HG03097 (cell line): ENCODE data around the gene GRID1.

ENCODE experiments used
- ATAC-seq: cut with Tn5 transposase; IDR thresholded peaks from one replicate; pipeline ENCODE4 v1.9.1; 2021; ENCODE audit not compliant: unreplicated experiment, low FRiP score

GRID1 gene

GRCh38 chr10:86282664-86283465, 83.7 kb downstream of the GRID1 start:
- ATAC-seq: no peak

GRCh38 chr10:86281396-86281795, 85.2 kb downstream of the GRID1 start:
- ATAC-seq: no peak

DNA sequence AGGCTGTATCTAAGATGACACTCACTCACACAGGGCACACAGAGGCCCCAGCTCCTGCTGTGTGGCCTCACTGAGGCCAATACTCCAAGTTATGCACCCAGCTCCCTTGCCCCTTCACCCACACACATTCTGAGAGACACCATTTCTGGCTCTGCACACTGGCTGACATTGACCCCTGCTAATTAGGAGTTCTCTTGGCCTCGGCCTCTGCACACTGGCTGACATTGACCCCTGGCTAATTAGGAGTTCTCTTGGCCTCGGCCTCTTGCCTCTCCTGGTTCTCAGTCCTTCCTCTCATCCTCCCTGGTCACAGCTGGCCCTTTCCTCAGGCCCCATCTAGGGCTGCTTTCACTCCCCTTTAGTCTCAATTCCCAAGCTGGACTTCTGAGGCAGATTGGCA, 97.3 kb downstream of the GRID1 start:
- no peak for ATAC-seq

DNA sequence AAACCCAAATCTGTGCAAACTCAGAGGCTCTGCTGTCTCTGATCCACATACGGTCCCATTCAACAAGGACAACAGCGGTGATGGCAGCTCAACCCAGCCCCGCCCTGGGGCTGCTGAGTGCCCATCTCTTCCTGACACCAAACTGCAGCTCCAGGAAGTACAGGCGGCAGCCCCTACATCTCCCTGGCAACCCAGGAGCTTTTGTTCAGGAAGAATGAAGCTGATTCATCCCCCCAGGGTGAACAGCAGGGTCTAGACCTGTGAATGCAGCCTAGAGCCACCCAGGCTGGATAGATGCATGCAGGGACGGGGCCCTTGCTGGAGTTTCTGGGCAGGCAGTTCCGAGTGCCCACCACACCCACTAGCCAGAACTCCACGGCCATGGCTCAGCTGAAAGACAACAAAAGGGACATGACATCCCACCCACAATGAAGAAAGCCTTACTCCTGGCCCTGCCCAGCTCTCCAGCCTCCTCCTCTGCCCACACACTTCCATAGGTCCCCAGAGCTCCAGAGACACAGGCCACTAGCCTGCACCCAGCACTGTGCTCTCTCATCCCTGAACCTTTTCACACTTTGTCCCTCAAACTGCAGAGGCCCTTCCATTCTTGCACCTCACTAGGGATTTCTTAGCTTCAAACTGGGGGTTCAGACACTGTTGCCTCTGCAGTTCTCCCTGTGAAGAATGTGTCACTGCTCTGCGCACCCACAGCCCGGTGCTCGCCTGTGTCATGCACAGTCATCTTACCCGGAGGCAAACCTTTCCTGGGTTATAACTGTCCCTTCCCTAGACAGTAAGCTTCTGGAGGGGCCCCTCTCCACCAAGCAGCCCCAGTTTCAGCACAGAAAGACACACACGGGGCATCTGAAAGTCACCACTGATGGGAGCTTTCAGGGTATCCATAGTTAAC, 99.1 kb downstream of the GRID1 start:
- no peak for ATAC-seq

DNA sequence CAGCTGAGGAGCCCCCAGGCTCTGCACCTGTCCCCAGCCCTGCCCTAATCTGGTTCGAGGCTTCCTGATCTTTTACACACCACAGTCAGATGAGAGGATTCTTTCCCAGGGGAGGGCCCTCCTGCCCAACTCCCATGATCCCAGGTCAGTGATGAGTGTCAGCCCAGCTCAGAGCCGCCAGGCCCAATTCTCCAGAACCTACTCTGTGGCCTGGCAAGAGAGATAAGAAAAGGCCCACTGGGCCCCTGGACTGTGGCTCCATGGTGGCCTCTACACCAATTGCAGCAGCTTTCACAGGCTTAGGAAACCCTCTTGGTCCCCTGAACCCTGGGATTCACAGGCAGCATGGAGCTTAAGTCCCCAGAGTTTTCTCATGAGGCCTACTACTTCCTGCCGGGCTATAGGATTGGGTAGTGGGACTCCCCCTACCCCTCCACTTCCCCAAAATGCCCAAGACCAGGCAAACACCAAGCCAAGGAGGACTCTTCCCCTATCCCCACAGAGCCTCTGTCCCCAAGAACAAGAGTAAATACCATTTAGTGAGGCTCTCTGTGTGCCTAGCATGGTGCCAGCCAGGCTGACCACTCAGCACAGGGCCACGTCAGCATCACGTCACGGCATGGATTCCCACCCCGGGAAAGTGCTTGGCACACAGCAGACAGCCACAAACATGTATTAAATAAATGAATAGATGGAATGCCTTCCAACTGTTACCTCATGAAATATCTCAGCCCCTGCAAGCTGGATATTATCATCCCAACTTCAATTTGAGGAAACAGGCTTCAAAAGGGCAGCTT, 100.0 kb downstream of the GRID1 start:
- ATAC-seq: no peak

GRCh38 chr10:86265895-86266259, 100.7 kb downstream of the GRID1 start:
- ATAC-seq: no peak

- ATAC-seq: no peak
These were observed 101.2 kb downstream of the GRID1 start for GRCh38 chr10:86265236-86265894.

DNA sequence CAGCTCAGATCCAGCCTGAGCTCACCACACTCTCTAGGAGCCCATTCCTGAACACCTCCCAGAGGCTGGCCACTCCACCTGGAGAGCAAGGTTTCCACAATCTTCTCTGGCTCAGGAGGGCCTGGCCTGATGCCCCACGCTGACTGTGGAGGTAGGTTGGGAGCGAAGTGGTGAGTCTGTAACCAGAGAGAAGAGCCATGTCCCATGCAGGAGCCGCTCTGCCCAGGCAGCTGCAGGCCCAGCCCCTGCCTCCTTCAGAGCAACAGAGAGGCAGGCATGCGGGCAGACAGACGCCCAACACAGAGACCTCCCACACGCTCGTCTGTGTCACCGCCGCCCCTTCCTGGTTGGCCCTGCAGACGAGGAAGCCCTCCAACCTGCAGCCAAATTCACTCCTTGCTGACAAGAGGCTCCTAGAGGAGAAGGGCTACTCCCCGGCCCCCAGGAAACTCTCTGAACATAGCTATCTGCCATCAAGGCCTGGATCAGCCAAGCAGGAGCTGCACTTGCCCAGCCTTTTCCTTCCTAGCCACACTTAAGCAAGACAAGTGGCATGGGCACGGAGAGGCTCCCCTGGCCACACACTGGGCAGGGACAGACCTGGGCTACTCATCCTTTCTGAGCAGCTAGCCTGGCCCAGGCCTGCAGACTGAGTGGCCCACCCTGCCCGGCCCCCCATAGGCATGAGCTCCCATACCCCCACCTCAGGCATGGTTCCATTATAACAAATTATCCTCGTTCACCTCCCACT, 101.9 kb downstream of the GRID1 start:
- ATAC-seq: no peak

DNA sequence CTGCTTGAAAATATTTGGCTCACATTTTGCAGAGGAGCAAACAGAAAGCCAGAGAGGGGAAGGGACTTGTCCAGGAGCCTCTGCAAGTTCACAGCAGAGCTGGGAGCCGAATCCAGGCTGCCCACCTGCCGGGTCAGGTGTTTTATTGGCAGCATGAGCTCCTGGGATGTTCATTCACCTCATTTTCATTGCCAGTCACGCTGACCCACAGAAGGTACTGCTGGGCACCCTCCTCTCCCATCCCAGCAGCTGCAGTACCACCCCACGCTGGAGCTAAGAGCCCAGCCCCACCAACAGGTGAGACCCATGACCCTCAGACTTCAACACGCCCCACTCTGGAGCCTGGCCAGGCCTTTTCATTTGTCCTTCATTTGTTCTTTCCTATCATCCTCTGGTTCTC, 102.7 kb downstream of the GRID1 start:
- ATAC-seq: no peak

GRCh38 chr10:86263209-86263608, 103.4 kb downstream of the GRID1 start:
- no peak for ATAC-seq

DNA sequence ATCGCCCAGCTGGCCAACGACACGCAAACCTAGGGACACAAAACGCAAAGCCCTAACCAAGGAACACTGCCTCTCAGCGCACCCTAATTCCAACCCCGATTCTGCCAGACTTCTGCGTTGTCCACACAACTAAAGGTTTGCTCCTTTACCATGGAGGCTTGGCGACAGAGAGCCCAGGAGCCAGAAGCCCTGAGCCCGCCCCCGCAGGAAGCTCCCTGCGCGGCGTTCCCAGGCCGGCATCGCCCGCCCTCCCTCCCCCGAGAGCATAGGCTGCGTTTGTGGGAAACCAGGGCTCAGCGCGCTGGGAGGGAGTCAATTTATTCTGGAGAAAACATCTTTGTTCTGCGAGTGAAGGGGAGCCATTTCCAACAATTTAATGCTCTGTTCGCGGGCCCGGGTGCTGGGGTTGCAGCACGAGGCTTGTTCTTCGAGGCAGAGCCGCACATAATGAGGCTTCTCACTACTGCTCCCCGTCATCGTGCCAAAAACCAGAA, 103.9 kb downstream of the GRID1 start:
- ATAC-seq: no peak

DNA sequence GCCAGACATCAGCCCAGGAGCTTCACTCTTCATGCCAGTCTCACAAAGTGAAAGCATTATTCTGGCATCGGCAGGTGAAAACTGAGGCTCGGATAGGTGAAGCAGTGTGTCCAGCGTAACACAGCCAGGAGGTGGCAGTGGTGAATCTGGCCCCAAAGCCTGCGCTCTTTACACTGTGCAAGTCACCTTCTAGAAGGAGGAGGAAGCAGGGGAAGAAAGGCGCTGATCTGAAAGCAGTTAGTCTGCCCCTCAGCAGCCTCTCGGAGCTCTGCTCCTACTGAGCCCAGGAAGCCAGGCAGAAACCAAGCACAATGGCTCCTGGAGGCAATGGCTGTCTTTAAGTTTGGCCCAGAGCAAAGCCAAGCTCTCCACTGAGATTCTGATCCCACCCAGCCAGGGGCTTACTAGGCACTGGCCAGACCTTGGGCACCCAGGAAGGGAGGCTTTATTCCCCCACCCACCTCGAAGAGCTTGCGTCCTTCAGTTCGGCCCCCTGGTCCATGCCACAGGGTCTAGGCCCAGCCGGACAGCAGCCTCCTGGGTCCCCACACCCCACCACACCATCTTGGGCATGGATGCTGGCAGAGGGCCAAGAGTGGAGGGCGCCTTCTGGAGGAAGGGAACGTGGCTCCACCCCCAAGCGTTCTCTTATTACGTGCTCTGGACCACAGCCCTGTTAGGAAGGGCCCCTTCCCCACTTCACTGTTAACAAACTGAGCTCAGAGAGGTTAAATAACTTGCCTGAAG, 104.5 kb downstream of the GRID1 start:
- ATAC-seq: no peak

DNA sequence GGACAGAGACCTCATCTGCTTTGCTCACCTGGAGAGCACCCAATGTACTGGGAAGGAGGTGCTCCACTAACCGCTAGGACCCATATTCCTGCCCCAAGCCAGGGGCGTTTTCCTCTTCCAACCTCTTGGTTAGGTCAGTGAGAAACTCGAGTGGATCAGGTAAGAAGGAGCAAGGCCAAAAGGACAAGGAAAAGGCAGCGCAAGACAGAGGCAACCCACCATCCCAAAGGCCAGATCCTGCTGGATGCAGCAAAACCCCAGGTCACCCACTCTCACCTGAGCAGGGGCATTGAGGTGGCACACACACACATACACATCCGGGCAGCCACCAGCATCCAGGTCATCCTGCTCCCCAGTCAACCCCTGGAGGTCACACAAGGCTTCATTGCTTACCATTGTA, 105.1 kb downstream of the GRID1 start:
- ATAC-seq: no peak

- ATAC-seq: no peak
These were observed 106.0 kb downstream of the GRID1 start for GRCh38 chr10:86260564-86260963.

DNA sequence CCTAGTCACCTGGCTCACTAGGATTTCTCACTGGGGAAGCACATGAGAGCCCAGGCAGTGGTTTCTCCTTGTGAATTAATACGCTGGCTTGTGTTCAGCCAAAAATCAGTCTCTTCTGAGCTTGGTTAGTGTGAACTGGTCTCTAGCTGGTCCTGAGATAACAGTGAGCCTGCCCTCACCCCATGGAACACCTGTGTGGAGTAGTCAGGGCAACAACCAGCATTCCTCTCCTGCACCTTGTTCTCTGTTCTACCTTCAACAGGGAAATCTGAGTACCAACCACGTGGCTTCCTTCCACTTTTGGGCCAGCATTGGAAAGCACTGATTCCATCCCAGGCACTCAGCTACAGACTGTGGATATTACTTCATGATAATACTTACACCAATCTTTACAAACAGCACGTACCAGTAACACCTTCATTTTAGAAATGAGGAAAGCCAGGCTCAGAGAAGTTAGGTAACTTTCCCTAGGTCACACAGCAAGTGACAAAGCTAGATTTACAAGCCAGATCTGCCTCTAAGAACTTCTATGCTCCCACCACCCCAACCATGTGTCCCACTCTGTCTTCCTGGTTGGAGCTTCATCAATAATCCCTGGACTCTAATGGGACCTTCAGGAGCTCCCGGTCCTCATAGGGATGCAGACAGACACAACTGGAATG, 106.6 kb downstream of the GRID1 start:
- no peak for ATAC-seq

DNA sequence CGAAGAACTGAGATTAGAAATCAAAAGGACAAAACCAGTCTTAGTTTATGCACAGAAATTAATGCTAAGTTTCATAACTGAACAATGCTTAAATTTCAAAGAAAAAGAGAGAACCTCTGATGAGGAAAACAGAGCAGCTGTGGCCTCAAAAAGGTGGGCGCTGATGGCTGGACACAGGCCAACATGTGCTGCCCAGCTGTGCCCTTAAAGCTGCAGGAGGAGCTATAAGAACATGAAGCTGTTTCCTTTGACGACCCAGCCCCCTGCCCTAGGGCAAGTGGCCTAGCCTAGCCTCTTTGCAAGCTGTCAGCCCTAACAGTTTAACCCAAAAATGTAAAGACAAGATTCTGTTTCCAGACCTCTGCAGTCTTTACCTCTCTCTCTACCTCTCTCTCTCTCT, 107.7 kb downstream of the GRID1 start:
- ATAC-seq: no peak

GRCh38 chr10:86258499-86258898, 108.1 kb downstream of the GRID1 start:
- no peak for ATAC-seq

- no peak for ATAC-seq
These were observed 108.9 kb downstream of the GRID1 start for GRCh38 chr10:86257683-86258082.
